Panc1 (cell line): ENCODE results near the gene DNAAF6.

Source experiments
- POLR2AphosphoS5 ChIP-seq: IDR thresholded peaks from 2 replicates; pipeline ENCODE4 v1.6.1; 2012; ENCODE audit warnings: mild to moderate bottlenecking, low read depth, low read length, moderate library complexity
- SIN3A ChIP-seq: IDR thresholded peaks from 2 replicates; pipeline ENCODE4 v1.6.1; 2012; ENCODE audit warnings: low read depth, mild to moderate bottlenecking, low read length, moderate library complexity, borderline replicate concordance; ENCODE audit not compliant: insufficient read depth
- TF ChIP-seq, protein P1 (sequence below): fragments of 450-650 bp; IDR thresholded peaks from 2 replicates; pipeline ENCODE4 v1.5.1; 2017; ENCODE audit warnings: mild to moderate bottlenecking
- TF ChIP-seq, protein P2 (sequence below), 2 experiments: IDR thresholded peaks; 2 replicates each; pipeline ENCODE4 v1.6.1; 2011 to 2012; ENCODE audit warnings: low read depth in 2 of 2, control low read depth in 1 of 2, low read length in 1 of 2, mild to moderate bottlenecking in 1 of 2, moderate library complexity in 1 of 2; ENCODE audit not compliant: insufficient read depth in 1 of 2

DNA sequence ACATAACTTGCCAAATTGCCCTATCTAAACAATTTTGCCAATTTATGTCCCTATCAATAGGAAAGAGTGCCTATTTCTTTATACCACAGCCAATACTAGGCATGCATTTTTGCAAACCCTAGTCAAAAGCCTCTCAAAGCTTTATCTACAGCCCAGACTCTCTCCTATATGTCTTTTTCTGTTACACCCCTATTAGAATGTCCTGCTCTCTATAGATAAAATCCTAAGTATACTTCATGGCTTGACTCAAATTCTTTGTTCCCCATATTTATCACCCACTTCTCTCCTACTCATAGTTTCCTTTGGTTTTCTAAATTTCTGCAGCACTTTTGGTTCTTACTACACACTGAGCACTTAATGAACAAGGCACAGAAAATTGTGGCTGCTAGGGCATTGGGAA lies 38.2 kb upstream of the DNAAF6 start:
- TF ChIP-seq, protein P1, sequence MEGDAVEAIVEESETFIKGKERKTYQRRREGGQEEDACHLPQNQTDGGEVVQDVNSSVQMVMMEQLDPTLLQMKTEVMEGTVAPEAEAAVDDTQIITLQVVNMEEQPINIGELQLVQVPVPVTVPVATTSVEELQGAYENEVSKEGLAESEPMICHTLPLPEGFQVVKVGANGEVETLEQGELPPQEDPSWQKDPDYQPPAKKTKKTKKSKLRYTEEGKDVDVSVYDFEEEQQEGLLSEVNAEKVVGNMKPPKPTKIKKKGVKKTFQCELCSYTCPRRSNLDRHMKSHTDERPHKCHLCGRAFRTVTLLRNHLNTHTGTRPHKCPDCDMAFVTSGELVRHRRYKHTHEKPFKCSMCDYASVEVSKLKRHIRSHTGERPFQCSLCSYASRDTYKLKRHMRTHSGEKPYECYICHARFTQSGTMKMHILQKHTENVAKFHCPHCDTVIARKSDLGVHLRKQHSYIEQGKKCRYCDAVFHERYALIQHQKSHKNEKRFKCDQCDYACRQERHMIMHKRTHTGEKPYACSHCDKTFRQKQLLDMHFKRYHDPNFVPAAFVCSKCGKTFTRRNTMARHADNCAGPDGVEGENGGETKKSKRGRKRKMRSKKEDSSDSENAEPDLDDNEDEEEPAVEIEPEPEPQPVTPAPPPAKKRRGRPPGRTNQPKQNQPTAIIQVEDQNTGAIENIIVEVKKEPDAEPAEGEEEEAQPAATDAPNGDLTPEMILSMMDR = no peak
- TF ChIP-seq POLR2AphosphoS5 (no peak), SIN3A (no peak)
- TF ChIP-seq, protein P2, sequence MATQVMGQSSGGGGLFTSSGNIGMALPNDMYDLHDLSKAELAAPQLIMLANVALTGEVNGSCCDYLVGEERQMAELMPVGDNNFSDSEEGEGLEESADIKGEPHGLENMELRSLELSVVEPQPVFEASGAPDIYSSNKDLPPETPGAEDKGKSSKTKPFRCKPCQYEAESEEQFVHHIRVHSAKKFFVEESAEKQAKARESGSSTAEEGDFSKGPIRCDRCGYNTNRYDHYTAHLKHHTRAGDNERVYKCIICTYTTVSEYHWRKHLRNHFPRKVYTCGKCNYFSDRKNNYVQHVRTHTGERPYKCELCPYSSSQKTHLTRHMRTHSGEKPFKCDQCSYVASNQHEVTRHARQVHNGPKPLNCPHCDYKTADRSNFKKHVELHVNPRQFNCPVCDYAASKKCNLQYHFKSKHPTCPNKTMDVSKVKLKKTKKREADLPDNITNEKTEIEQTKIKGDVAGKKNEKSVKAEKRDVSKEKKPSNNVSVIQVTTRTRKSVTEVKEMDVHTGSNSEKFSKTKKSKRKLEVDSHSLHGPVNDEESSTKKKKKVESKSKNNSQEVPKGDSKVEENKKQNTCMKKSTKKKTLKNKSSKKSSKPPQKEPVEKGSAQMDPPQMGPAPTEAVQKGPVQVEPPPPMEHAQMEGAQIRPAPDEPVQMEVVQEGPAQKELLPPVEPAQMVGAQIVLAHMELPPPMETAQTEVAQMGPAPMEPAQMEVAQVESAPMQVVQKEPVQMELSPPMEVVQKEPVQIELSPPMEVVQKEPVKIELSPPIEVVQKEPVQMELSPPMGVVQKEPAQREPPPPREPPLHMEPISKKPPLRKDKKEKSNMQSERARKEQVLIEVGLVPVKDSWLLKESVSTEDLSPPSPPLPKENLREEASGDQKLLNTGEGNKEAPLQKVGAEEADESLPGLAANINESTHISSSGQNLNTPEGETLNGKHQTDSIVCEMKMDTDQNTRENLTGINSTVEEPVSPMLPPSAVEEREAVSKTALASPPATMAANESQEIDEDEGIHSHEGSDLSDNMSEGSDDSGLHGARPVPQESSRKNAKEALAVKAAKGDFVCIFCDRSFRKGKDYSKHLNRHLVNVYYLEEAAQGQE (IDR thresholded peaks at IDR 0.05; ENCODE audit: insufficient read depth in 1 of 2, low read depth in 2 of 2, low read length in 1 of 2) = no peak
